ENCODE measurements around the gene RAB44. TPM values are rescaled to one million over a fixed set of nuclear protein-coding genes. Genes with fewer than 3 reads are reported as not detected.

RAB44 gene
- total and polyA plus RNA-seq, 4 donors, result 0.29 to 0.66 TPM; not detected in 2

GRCh38 chr6:36759148-36759759 is 61.6 kb downstream of the RAB44 start:
- intact Hi-C loops (cut with DNase I), result loop anchor here (2.0 to 5.0 kb wide), 3 partner anchors 67 to 144 kb away; no protein-coding TSS in a partner anchor
- ATAC-seq (ENCODE audit: low FRiP score), result peak; percentile 93
- 8 to 9% methylated on average over 8 of the region's 8 CpGs for WGBS, 2 donors

GRCh38 chr6:36760685-36761435 is 63.2 kb downstream of the RAB44 start:
- no peak for ATAC-seq (ENCODE audit: low FRiP score)
- H3K4me3 ChIP-seq (ENCODE audit: low read length in 2 of 2), result no peak overlapping the region
- WGBS, 2 donors, result 87 to 92% methylated on average over 11 of the region's 11 CpGs
- intact Hi-C loops (cut with DNase I), result loop anchor here in 1 of 2 donors (5.0 kb wide), 1 partner anchor 446 kb away; no protein-coding TSS in a partner anchor
- no peak overlapping the region for H3K27ac ChIP-seq (ENCODE audit: low read depth in 1 of 2, low read length in 2 of 2)
- no peaks in the 10 kb centered on the region for H3K27me3 ChIP-seq (ENCODE audit: control insufficient read depth in 1 of 2, insufficient read depth in 2 of 2, low read length in 1 of 2)
- H3K9me3 ChIP-seq (ENCODE audit: control insufficient read depth, low read length), result no peaks in the 10 kb centered on the region
- no peaks in the 10 kb centered on the region for H3K4me1 ChIP-seq (ENCODE audit: control insufficient read depth in 1 of 2, insufficient read depth in 2 of 2, low read length in 2 of 2)
- DNase-seq, result no peak
- H3K36me3 ChIP-seq (ENCODE audit: control insufficient read depth in 1 of 2, insufficient read depth in 2 of 2, low read length in 1 of 2), result no peaks in the 10 kb centered on the region

More at GRCh38 chr6:36759148-36759759, 61.6 kb downstream of the RAB44 start:
- H3K4me3 ChIP-seq (ENCODE audit: low read length in 2 of 2), result no peak overlapping the region
- no peaks in the 10 kb centered on the region for H3K36me3 ChIP-seq (ENCODE audit: control insufficient read depth in 1 of 2, insufficient read depth in 2 of 2, low read length in 1 of 2)
- no peaks in the 10 kb centered on the region for H3K27me3 ChIP-seq (ENCODE audit: control insufficient read depth in 1 of 2, insufficient read depth in 2 of 2, low read length in 1 of 2)
- H3K27ac ChIP-seq (ENCODE audit: low read depth in 1 of 2, low read length in 2 of 2), result no peak overlapping the region
- no peaks in the 10 kb centered on the region for H3K9me3 ChIP-seq (ENCODE audit: control insufficient read depth, low read length)
- DNase-seq, result peak; percentile 90 to 95
- no peaks in the 10 kb centered on the region for H3K4me1 ChIP-seq (ENCODE audit: control insufficient read depth in 1 of 2, insufficient read depth in 2 of 2, low read length in 2 of 2)

GRCh38 chr6:36762123-36762522 is 64.5 kb downstream of the RAB44 start:
- intact Hi-C loops (cut with DNase I), result loop anchor here in 1 of 2 donors (5.0 kb wide), 1 partner anchor 445 kb away; no protein-coding TSS in a partner anchor

GRCh38 chr6:36765190-36765589 is 67.6 kb downstream of the RAB44 start:
- WGBS, 2 donors, result 72% methylated on average over 10 of the region's 10 CpGs
- ATAC-seq (ENCODE audit: low FRiP score), result peak; percentile 23
- intact Hi-C loops (cut with DNase I), result loop anchor here (2.0 to 5.0 kb wide), 4 partner anchors 87 to 254 kb away; no protein-coding TSS in a partner anchor

More at GRCh38 chr6:36762123-36762522, 64.5 kb downstream of the RAB44 start:
- no peak overlapping the region for H3K27ac ChIP-seq (ENCODE audit: low read depth in 1 of 2, low read length in 2 of 2)
- 93 to 94% methylated on average over 11 of the region's 11 CpGs for WGBS, 2 donors
- no peaks in the 10 kb centered on the region for H3K36me3 ChIP-seq (ENCODE audit: control insufficient read depth in 1 of 2, insufficient read depth in 2 of 2, low read length in 1 of 2)
- H3K4me3 ChIP-seq (ENCODE audit: low read length in 2 of 2), result no peak overlapping the region
- no peaks in the 10 kb centered on the region for H3K9me3 ChIP-seq (ENCODE audit: control insufficient read depth, low read length)
- DNase-seq, result no peak
- no peak for ATAC-seq (ENCODE audit: low FRiP score)
- no peaks in the 10 kb centered on the region for H3K4me1 ChIP-seq (ENCODE audit: control insufficient read depth in 1 of 2, insufficient read depth in 2 of 2, low read length in 2 of 2)
- H3K27me3 ChIP-seq (ENCODE audit: control insufficient read depth in 1 of 2, insufficient read depth in 2 of 2, low read length in 1 of 2), result no peaks in the 10 kb centered on the region

GRCh38 chr6:36765594-36766398 is 68.2 kb downstream of the RAB44 start:
- H3K27ac ChIP-seq (ENCODE audit: low read depth in 1 of 2, low read length in 2 of 2), result no peak overlapping the region
- H3K4me3 ChIP-seq (ENCODE audit: low read length in 2 of 2), result no peak overlapping the region
- WGBS, 2 donors, result 8 to 13% methylated on average over 17 of the region's 17 CpGs
- no peaks in the 10 kb centered on the region for H3K27me3 ChIP-seq (ENCODE audit: control insufficient read depth in 1 of 2, insufficient read depth in 2 of 2, low read length in 1 of 2)
- H3K9me3 ChIP-seq (ENCODE audit: control insufficient read depth, low read length), result no peaks in the 10 kb centered on the region
- no peaks in the 10 kb centered on the region for H3K36me3 ChIP-seq (ENCODE audit: control insufficient read depth in 1 of 2, insufficient read depth in 2 of 2, low read length in 1 of 2)
- no peaks in the 10 kb centered on the region for H3K4me1 ChIP-seq (ENCODE audit: control insufficient read depth in 1 of 2, insufficient read depth in 2 of 2, low read length in 2 of 2)
- peak; percentile 92 for ATAC-seq (ENCODE audit: low FRiP score)
- DNase-seq, result peak; percentile 91 to 93
- intact Hi-C loops (cut with DNase I), result loop anchor here (2.0 to 5.0 kb wide), 5 partner anchors 87 to 253 kb away; no protein-coding TSS in a partner anchor

More at GRCh38 chr6:36765190-36765589, 67.6 kb downstream of the RAB44 start:
- H3K27ac ChIP-seq (ENCODE audit: low read depth in 1 of 2, low read length in 2 of 2), result no peak overlapping the region
- H3K4me3 ChIP-seq (ENCODE audit: low read length in 2 of 2), result no peak overlapping the region
- H3K4me1 ChIP-seq (ENCODE audit: control insufficient read depth in 1 of 2, insufficient read depth in 2 of 2, low read length in 2 of 2), result no peaks in the 10 kb centered on the region
- no peaks in the 10 kb centered on the region for H3K36me3 ChIP-seq (ENCODE audit: control insufficient read depth in 1 of 2, insufficient read depth in 2 of 2, low read length in 1 of 2)
- no peaks in the 10 kb centered on the region for H3K9me3 ChIP-seq (ENCODE audit: control insufficient read depth, low read length)
- H3K27me3 ChIP-seq (ENCODE audit: control insufficient read depth in 1 of 2, insufficient read depth in 2 of 2, low read length in 1 of 2), result no peaks in the 10 kb centered on the region
- DNase-seq, result no peak

- H3K4me3 ChIP-seq (ENCODE audit: low read length in 2 of 2), result no peak overlapping the region
- no peaks in the 10 kb centered on the region for H3K9me3 ChIP-seq (ENCODE audit: control insufficient read depth, low read length)
- H3K36me3 ChIP-seq (ENCODE audit: control insufficient read depth in 1 of 2, insufficient read depth in 2 of 2, low read length in 1 of 2), result no peaks in the 10 kb centered on the region
- intact Hi-C loops (cut with DNase I), result loop anchor here (2.0 to 5.0 kb wide), 4 partner anchors 86 to 251 kb away; no protein-coding TSS in a partner anchor
- ATAC-seq (ENCODE audit: low FRiP score) (no peak), DNase-seq (no peak)
- H3K4me1 ChIP-seq (ENCODE audit: control insufficient read depth in 1 of 2, insufficient read depth in 2 of 2, low read length in 2 of 2), result no peaks in the 10 kb centered on the region
- no peaks in the 10 kb centered on the region for H3K27me3 ChIP-seq (ENCODE audit: control insufficient read depth in 1 of 2, insufficient read depth in 2 of 2, low read length in 1 of 2)
- WGBS, 2 donors, result 88 to 94% methylated on average over 10 of the region's 10 CpGs
- no peak overlapping the region for H3K27ac ChIP-seq (ENCODE audit: low read depth in 1 of 2, low read length in 2 of 2)
Measured at GRCh38 chr6:36766399-36766945, 68.8 kb downstream of the RAB44 start.

GRCh38 chr6:36769183-36769675 is 71.6 kb downstream of the RAB44 start:
- Histone ChIP-seq H3K4me3 (ENCODE audit: low read length in 2 of 2) (no peak overlapping the region), H3K9me3 (ENCODE audit: control insufficient read depth, low read length) (no peaks in the 10 kb centered on the region), H3K4me1 (ENCODE audit: control insufficient read depth in 1 of 2, insufficient read depth in 2 of 2, low read length in 2 of 2) (no peaks in the 10 kb centered on the region), H3K27me3 (ENCODE audit: control insufficient read depth in 1 of 2, insufficient read depth in 2 of 2, low read length in 1 of 2) (no peaks in the 10 kb centered on the region), H3K36me3 (ENCODE audit: control insufficient read depth in 1 of 2, insufficient read depth in 2 of 2, low read length in 1 of 2) (no peaks in the 10 kb centered on the region), H3K27ac (ENCODE audit: low read depth in 1 of 2, low read length in 2 of 2) (no peak overlapping the region)
- no peak for ATAC-seq (ENCODE audit: low FRiP score)
- WGBS, 2 donors, result 53 to 54% methylated on average over 7 of the region's 7 CpGs
- DNase-seq, result no peak
- intact Hi-C loops (cut with DNase I), result loop anchor here (5.0 kb wide), 3 partner anchors 83 to 248 kb away; no protein-coding TSS in a partner anchor
